WTC11 (cell line): Measurements from ENCODE around the gene TNFRSF1B. TPM values are rescaled to one million over a fixed set of nuclear protein-coding genes. Genes with fewer than 3 reads are reported as not detected.

Source experiments
- ATAC-seq: fragments of 200-7000 bp; cut with Tn5 transposase; 2 replicates; pipeline ENCODE4 v1.10.0; 2021; ENCODE audit warnings: mild to moderate bottlenecking, moderate library complexity
- CTCF ChIA-PET: fragments of 300-600 bp; sonication (Branson Sonifier 250); formaldehyde crosslinking; loops from one replicate; lab custom pipeline; 2021; ENCODE audit warnings: antibody characterized with exemption; lab: Charles Lee
- POLR2A ChIA-PET: fragments of 350-600 bp; sonication (Branson Sonifier 250); formaldehyde crosslinking; loops from one replicate; lab custom pipeline; 2021; ENCODE audit warnings: antibody characterized with exemption; lab: Charles Lee
- DNase-seq: peaks from one replicate; pipeline ENCODE4 v3.0.0; 2021; ENCODE audit warnings: low spot score
- H3K27ac Mint-ChIP-seq: 2 replicates; pipeline ENCODE4 v1.8.0; 2021; ENCODE audit warnings: mixed read lengths
- H3K27me3 Mint-ChIP-seq: 2 replicates; pipeline ENCODE4 v1.8.0; 2021; ENCODE audit warnings: low read depth, mild to moderate bottlenecking, moderate library complexity, mixed read lengths
- H3K36me3 Mint-ChIP-seq: 2 replicates; pipeline ENCODE4 v1.8.0; 2021; ENCODE audit warnings: mixed read lengths
- H3K4me1 Mint-ChIP-seq: 2 replicates; pipeline ENCODE4 v1.8.0; 2022; ENCODE audit warnings: mixed read lengths
- H3K4me3 Mint-ChIP-seq: 2 replicates; pipeline ENCODE4 v1.8.0; 2021; ENCODE audit warnings: mild to moderate bottlenecking, moderate library complexity, mixed read lengths
- H3K9me3 Mint-ChIP-seq: 2 replicates; pipeline ENCODE4 v1.8.0; 2021; ENCODE audit warnings: mixed read lengths
- AFF4 ChIP-seq: sonication (generic); formaldehyde crosslinking; IDR thresholded peaks from 2 replicates; pipeline ENCODE4 v1.8.1; 2023; ENCODE audit warnings: mild to moderate bottlenecking, missing genetic modification reagents, borderline replicate concordance
- ATF6 ChIP-seq: sonication (generic); formaldehyde crosslinking; IDR thresholded peaks from 2 replicates; pipeline ENCODE4 v1.8.1; 2023; ENCODE audit warnings: mild to moderate bottlenecking, missing genetic modification reagents
- CBFB ChIP-seq: sonication (generic); formaldehyde crosslinking; IDR thresholded peaks from 2 replicates; pipeline ENCODE4 v1.8.1; 2022; ENCODE audit warnings: mild to moderate bottlenecking, low read depth, missing genetic modification reagents
- ESRRA ChIP-seq: sonication (generic); formaldehyde crosslinking; IDR thresholded peaks from 2 replicates; pipeline ENCODE4 v1.8.1; 2022; ENCODE audit warnings: mild to moderate bottlenecking, missing genetic modification reagents, borderline replicate concordance
- FOXK1 ChIP-seq: sonication (generic); formaldehyde crosslinking; IDR thresholded peaks from 2 replicates; pipeline ENCODE4 v1.8.0; 2022; ENCODE audit warnings: mild to moderate bottlenecking, moderate library complexity, missing genetic modification reagents
- GABPB1 ChIP-seq: sonication (generic); formaldehyde crosslinking; IDR thresholded peaks from 2 replicates; pipeline ENCODE4 v1.8.1; 2023; ENCODE audit warnings: mild to moderate bottlenecking, missing genetic modification reagents
- JAZF1 ChIP-seq: fragments of 250-450 bp; sonication (Bioruptor Pico); IDR thresholded peaks from 2 replicates; pipeline ENCODE4 v1.9.0; 2021; ENCODE audit warnings: moderate library complexity, mild to moderate bottlenecking, inconsistent platforms
- KAT7 ChIP-seq: sonication (generic); formaldehyde crosslinking; IDR thresholded peaks from 2 replicates; pipeline ENCODE4 v1.8.1; 2023; ENCODE audit warnings: missing genetic modification reagents, mild to moderate bottlenecking, borderline replicate concordance
- MAX ChIP-seq: sonication (generic); formaldehyde crosslinking; IDR thresholded peaks from 2 replicates; pipeline ENCODE4 v1.8.0; 2022; ENCODE audit warnings: mild to moderate bottlenecking, missing genetic modification reagents
- MYBL2 ChIP-seq: sonication (generic); formaldehyde crosslinking; IDR thresholded peaks from 2 replicates; pipeline ENCODE4 v1.8.1; 2023; ENCODE audit warnings: mild to moderate bottlenecking, moderate library complexity, missing genetic modification reagents
- PREB ChIP-seq: sonication (generic); formaldehyde crosslinking; IDR thresholded peaks from 2 replicates; pipeline ENCODE4 v1.8.1; 2022; ENCODE audit warnings: mild to moderate bottlenecking, missing genetic modification reagents, moderate library complexity, borderline replicate concordance
- RELA ChIP-seq: sonication (generic); formaldehyde crosslinking; IDR thresholded peaks from 2 replicates; pipeline ENCODE4 v1.8.1; 2022; ENCODE audit warnings: missing genetic modification reagents, mild to moderate bottlenecking, borderline replicate concordance
- TCF7 ChIP-seq: sonication (generic); formaldehyde crosslinking; IDR thresholded peaks from 2 replicates; pipeline ENCODE4 v1.8.0; 2022; ENCODE audit warnings: mild to moderate bottlenecking, low read depth, missing genetic modification reagents, moderate library complexity
- TP53 ChIP-seq: sonication (generic); formaldehyde crosslinking; IDR thresholded peaks from 2 replicates; pipeline ENCODE4 v1.8.1; 2023; ENCODE audit warnings: mild to moderate bottlenecking, missing genetic modification reagents
- ZNF232 ChIP-seq: sonication (generic); formaldehyde crosslinking; IDR thresholded peaks from 2 replicates; pipeline ENCODE4 v1.8.0; 2022; ENCODE audit warnings: mild to moderate bottlenecking, missing genetic modification reagents
- ZNF317 ChIP-seq: sonication (generic); formaldehyde crosslinking; IDR thresholded peaks from 2 replicates; pipeline ENCODE4 v1.8.1; 2023; ENCODE audit warnings: low read depth, mild to moderate bottlenecking, moderate library complexity, missing genetic modification reagents, borderline replicate concordance
- total RNA-seq: library from RNA; stranded (reverse); gene quantifications from 3 replicates; pipeline ENCODE4 v1.2.3, GENCODE V29; 2021
- TF ChIP-seq, protein P1 (sequence below): fragments of 250-450 bp; sonication (Bioruptor Pico); IDR thresholded peaks from 2 replicates; pipeline ENCODE4 v1.9.0; 2021; ENCODE audit warnings: moderate library complexity, mild to moderate bottlenecking, inconsistent platforms, borderline replicate concordance
- TF ChIP-seq, protein P2 (sequence below): fragments of 250-450 bp; sonication (Bioruptor Pico); IDR thresholded peaks from 2 replicates; pipeline ENCODE4 v1.9.0; 2021; ENCODE audit warnings: mild to moderate bottlenecking
- TF ChIP-seq, protein P3 (sequence below): sonication (generic); formaldehyde crosslinking; IDR thresholded peaks from 2 replicates; pipeline ENCODE4 v1.8.0; 2023; ENCODE audit warnings: missing genetic modification reagents
- TF ChIP-seq, protein P4 (sequence below): sonication (generic); formaldehyde crosslinking; conservative IDR thresholded peaks from 2 replicates; pipeline ENCODE4 v1.8.1; 2022; ENCODE audit warnings: mild to moderate bottlenecking, missing genetic modification reagents

The TNFRSF1B gene
- total RNA-seq, 1 experiment from 2014 or later, result 2.7 TPM

GRCh38 chr1:12143631-12144155 lies 23.1 kb upstream of the TNFRSF1B start (continued):
- TF ChIP-seq AFF4 (CRISPR knock-in tag) (no peak), RELA (no peak), PREB (no peak)

- CTCF ChIA-PET, result interaction anchor here (1.0 to 2.0 kb wide), 2 partner anchors 20 to 131 kb away, joined by 3 to 10 read pairs; no protein-coding TSS in a partner anchor
- H3K27ac Mint-ChIP-seq, result peak overlapping the region; percentile 41; the same call in 1 of the 2 replicates
- no peaks in the 10 kb centered on the region for H3K9me3 Mint-ChIP-seq
- no peaks in the 10 kb centered on the region for H3K27me3 Mint-ChIP-seq
- peaks cover 9% of the 10 kb centered on the region; the same call in 1 of the 2 replicates for H3K36me3 Mint-ChIP-seq
- ATAC-seq (no peak), DNase-seq (no peak)
- TF ChIP-seq KAT7 (no peak), ZNF317 (no peak), TCF7 (CRISPR knock-in tag) (no peak), ESRRA (CRISPR knock-in tag) (no peak), CBFB (CRISPR knock-in tag) (no peak), TP53 (CRISPR knock-in tag) (no peak), JAZF1 (CRISPR knock-in tag) (no peak)
- TF ChIP-seq, protein P1, sequence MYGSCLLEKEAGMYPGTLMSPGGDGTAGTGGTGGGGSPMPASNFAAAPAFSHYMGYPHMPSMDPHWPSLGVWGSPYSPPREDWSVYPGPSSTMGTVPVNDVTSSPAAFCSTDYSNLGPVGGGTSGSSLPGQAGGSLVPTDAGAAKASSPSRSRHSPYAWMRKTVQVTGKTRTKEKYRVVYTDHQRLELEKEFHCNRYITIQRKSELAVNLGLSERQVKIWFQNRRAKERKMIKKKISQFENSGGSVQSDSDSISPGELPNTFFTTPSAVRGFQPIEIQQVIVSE, result no peak
- TF ChIP-seq, protein P2, sequence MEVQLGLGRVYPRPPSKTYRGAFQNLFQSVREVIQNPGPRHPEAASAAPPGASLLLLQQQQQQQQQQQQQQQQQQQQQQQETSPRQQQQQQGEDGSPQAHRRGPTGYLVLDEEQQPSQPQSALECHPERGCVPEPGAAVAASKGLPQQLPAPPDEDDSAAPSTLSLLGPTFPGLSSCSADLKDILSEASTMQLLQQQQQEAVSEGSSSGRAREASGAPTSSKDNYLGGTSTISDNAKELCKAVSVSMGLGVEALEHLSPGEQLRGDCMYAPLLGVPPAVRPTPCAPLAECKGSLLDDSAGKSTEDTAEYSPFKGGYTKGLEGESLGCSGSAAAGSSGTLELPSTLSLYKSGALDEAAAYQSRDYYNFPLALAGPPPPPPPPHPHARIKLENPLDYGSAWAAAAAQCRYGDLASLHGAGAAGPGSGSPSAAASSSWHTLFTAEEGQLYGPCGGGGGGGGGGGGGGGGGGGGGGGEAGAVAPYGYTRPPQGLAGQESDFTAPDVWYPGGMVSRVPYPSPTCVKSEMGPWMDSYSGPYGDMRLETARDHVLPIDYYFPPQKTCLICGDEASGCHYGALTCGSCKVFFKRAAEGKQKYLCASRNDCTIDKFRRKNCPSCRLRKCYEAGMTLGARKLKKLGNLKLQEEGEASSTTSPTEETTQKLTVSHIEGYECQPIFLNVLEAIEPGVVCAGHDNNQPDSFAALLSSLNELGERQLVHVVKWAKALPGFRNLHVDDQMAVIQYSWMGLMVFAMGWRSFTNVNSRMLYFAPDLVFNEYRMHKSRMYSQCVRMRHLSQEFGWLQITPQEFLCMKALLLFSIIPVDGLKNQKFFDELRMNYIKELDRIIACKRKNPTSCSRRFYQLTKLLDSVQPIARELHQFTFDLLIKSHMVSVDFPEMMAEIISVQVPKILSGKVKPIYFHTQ (CRISPR knock-in tag), result no peak
- H3K4me3 Mint-ChIP-seq, result no peak overlapping the region
- POLR2A ChIA-PET, result no interaction called here
- H3K4me1 Mint-ChIP-seq, result peaks cover 8% of the 10 kb centered on the region
Observed at GRCh38 chr1:12144236-12144635, 22.6 kb upstream of the TNFRSF1B start.

DNA sequence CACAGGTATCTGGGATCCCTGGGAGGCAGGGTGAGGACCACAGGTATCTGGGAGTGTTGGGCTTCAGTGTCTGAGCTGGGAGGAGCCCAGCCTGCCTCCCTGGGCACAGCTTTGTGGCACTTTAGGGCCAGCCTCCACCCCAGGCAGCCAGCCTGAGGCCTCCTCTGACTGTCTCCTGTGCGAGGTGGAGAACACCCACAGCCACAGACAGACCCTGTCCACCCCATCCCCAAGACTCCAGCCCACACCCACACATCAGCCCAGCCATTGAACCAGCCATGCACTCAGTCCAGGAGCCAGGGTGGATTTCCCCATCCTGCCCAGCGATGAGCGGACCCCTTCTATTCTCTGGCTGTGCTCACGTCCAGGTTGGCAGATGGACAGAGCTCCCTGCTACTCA lies 21.8 kb upstream of the TNFRSF1B start:
- peaks cover 3% of the 10 kb centered on the region; the same call in 1 of the 2 replicates for H3K9me3 Mint-ChIP-seq
- H3K4me1 Mint-ChIP-seq, result peaks cover 8% of the 10 kb centered on the region
- no peak for ATAC-seq
- H3K27me3 Mint-ChIP-seq, result peaks cover 6% of the 10 kb centered on the region; the same call in 1 of the 2 replicates
- H3K27ac Mint-ChIP-seq, result no peak overlapping the region
- ChIA-PET POLR2A (no interaction called here), CTCF (interaction anchor here (1.0 to 2.0 kb wide), 3 partner anchors 20 to 130 kb away, joined by 3 to 10 read pairs (median 6); no protein-coding TSS in a partner anchor)
- H3K36me3 Mint-ChIP-seq, result peaks cover 9% of the 10 kb centered on the region; the same call in 1 of the 2 replicates
- no peak for DNase-seq
- no peak overlapping the region for H3K4me3 Mint-ChIP-seq
- TF ChIP-seq FOXK1 (no peak), JAZF1 (CRISPR knock-in tag) (no peak), RELA (no peak), ATF6 (CRISPR knock-in tag) (no peak), MAX (CRISPR knock-in tag) (no peak), ZNF232 (CRISPR knock-in tag) (no peak), MYBL2 (CRISPR knock-in tag) (no peak), GABPB1 (CRISPR knock-in tag) (no peak)
- TF ChIP-seq, protein P1, result no peak
- TF ChIP-seq, protein P3, sequence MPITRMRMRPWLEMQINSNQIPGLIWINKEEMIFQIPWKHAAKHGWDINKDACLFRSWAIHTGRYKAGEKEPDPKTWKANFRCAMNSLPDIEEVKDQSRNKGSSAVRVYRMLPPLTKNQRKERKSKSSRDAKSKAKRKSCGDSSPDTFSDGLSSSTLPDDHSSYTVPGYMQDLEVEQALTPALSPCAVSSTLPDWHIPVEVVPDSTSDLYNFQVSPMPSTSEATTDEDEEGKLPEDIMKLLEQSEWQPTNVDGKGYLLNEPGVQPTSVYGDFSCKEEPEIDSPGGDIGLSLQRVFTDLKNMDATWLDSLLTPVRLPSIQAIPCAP (CRISPR knock-in tag), result no peak
- TF ChIP-seq, protein P4, sequence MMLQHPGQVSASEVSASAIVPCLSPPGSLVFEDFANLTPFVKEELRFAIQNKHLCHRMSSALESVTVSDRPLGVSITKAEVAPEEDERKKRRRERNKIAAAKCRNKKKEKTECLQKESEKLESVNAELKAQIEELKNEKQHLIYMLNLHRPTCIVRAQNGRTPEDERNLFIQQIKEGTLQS (CRISPR knock-in tag), result no peak
